DMS53 treated with DMSO at 0.1 percent for 48 hours (cell line): ENCODE data around the gene TRIP4.
A peak's percentile ranks its signal among the peaks of the same experiment; 100 is the strongest.
"Not testable (repeated sequence)": the region's sequence is repeated elsewhere in the genome, so short reads cannot be mapped to it uniquely, and the experiment has no call there.

Experiments used
- DNase-seq: peaks from one replicate; lab custom pipeline; 2025; ENCODE audit not compliant: unreplicated experiment; lab: John Stamatoyannopoulos, UW

Gene TRIP4

GRCh38 chr15:64381000-64381751, 6.5 kb upstream of the TRIP4 start, which contains the start of gene PCLAF:
Gene PCLAF, minus strand, starts transcription at chr15:64381441. Its CDS starts 70 bp downstream, at chr15:64381371.
- peak; percentile 79 for DNase-seq

- no peak for DNase-seq
Measured at GRCh38 chr15:64383760-64384159, 3.9 kb upstream of the TRIP4 start.

- DNase-seq = no peak
Measured at GRCh38 chr15:64386291-64386690, 1.3 kb upstream of the TRIP4 start.

GRCh38 chr15:64389036-64389435, 1.4 kb downstream of the TRIP4 start:
- DNase-seq = no peak

GRCh38 chr15:64392471-64392870, 4.8 kb downstream of the TRIP4 start:
- not testable (repeated sequence) for DNase-seq

- no peak for DNase-seq
Measured at GRCh38 chr15:64396789-64397188, 9.2 kb downstream of the TRIP4 start.

- no peak for DNase-seq
Measured at GRCh38 chr15:64398575-64398974, 10.9 kb downstream of the TRIP4 start.

- DNase-seq = no peak
Measured at GRCh38 chr15:64400583-64400982, 12.9 kb downstream of the TRIP4 start.

- no peak for DNase-seq
Measured at GRCh38 chr15:64412216-64412615, 24.6 kb downstream of the TRIP4 start.

GRCh38 chr15:64422697-64423096, 35.1 kb downstream of the TRIP4 start:
- DNase-seq = no peak

GRCh38 chr15:64423970-64424369, 36.3 kb downstream of the TRIP4 start:
- no peak for DNase-seq

GRCh38 chr15:64425221-64425620, 37.6 kb downstream of the TRIP4 start:
- no peak for DNase-seq

GRCh38 chr15:64426845-64427465, 39.3 kb downstream of the TRIP4 start:
- DNase-seq = no peak

- no peak for DNase-seq
Measured at GRCh38 chr15:64429448-64429847, 41.8 kb downstream of the TRIP4 start.

- no peak for DNase-seq
Measured at GRCh38 chr15:64430000-64430735, 42.5 kb downstream of the TRIP4 start.

- no peak for DNase-seq
Measured at GRCh38 chr15:64437982-64438381, 50.3 kb downstream of the TRIP4 start.

GRCh38 chr15:64438653-64439447, 51.2 kb downstream of the TRIP4 start:
- DNase-seq = no peak

GRCh38 chr15:64441852-64442251, 54.2 kb downstream of the TRIP4 start:
- no peak for DNase-seq

- DNase-seq = no peak
Measured at GRCh38 chr15:64443016-64443415, 55.4 kb downstream of the TRIP4 start.

- no peak for DNase-seq
Measured at GRCh38 chr15:64443747-64444621, 56.3 kb downstream of the TRIP4 start.
